Left kidney (tissue), 2 donors: ENCODE data around the gene IMPG2. TPM values are rescaled to one million over a fixed set of nuclear protein-coding genes. Genes with fewer than 3 reads are reported as not detected.

ENCODE experiments used
- DNase-seq: peaks from one replicate; pipeline ENCODE4 v3.0.0-alpha.2; 2013
- polyA plus RNA-seq: library from polyadenylated mRNA; unstranded; fragments of 120-200 nt; gene quantifications from one replicate; pipeline ENCODE4 v1.2.1, GENCODE V29; 2013; ENCODE audit not compliant: insufficient read length

The IMPG2 gene
- polyA plus RNA-seq, 1 donor, result 0.76 TPM

- no peak for DNase-seq
These were observed 79.5 kb downstream of the IMPG2 start for GRCh38 chr3:101240719-101241399.

GRCh38 chr3:101235048-101235447 is 85.3 kb downstream of the IMPG2 start:
- no peak for DNase-seq

GRCh38 chr3:101230618-101231017 is 89.8 kb downstream of the IMPG2 start:
- DNase-seq, result no peak

GRCh38 chr3:101229681-101230080 is 90.7 kb downstream of the IMPG2 start:
- DNase-seq, result no peak

GRCh38 chr3:101228441-101228840 is 91.9 kb downstream of the IMPG2 start:
- no peak for DNase-seq

- no peak for DNase-seq
These were observed 95.6 kb downstream of the IMPG2 start for GRCh38 chr3:101224739-101225138.

GRCh38 chr3:101223016-101223415 is 97.4 kb downstream of the IMPG2 start:
- DNase-seq, result no peak

GRCh38 chr3:101219842-101220560 is 100.4 kb downstream of the IMPG2 start:
- DNase-seq, result no peak

GRCh38 chr3:101217472-101218245 is 102.7 kb downstream of the IMPG2 start:
- DNase-seq, result no peak

GRCh38 chr3:101216710-101217465 is 103.5 kb downstream of the IMPG2 start:
- DNase-seq, result no peak

- DNase-seq, result no peak
These were observed 107.6 kb downstream of the IMPG2 start for GRCh38 chr3:101212730-101213129.

GRCh38 chr3:101204246-101204645 is 116.1 kb downstream of the IMPG2 start:
- no peak for DNase-seq

- no peak for DNase-seq
These were observed 117.0 kb downstream of the IMPG2 start for GRCh38 chr3:101203411-101203810.

- DNase-seq, result no peak
These were observed 117.7 kb downstream of the IMPG2 start for GRCh38 chr3:101202640-101203039.

GRCh38 chr3:101200461-101200860 is 119.9 kb downstream of the IMPG2 start:
- peak; percentile 46 for DNase-seq

- peak; percentile 70 for DNase-seq
These were observed 124.2 kb downstream of the IMPG2 start for GRCh38 chr3:101195951-101196713.

- no peak for DNase-seq
These were observed 126.0 kb downstream of the IMPG2 start for GRCh38 chr3:101194392-101194791.

GRCh38 chr3:101193957-101194356 is 126.4 kb downstream of the IMPG2 start:
- DNase-seq, result no peak

GRCh38 chr3:101189796-101190195 is 130.6 kb downstream of the IMPG2 start:
- DNase-seq, result no peak

GRCh38 chr3:101189176-101189575 is 131.2 kb downstream of the IMPG2 start:
- DNase-seq, result no peak

- DNase-seq, result no peak
These were observed 135.0 kb downstream of the IMPG2 start for GRCh38 chr3:101185341-101185740.
